Limb (tissue), 2 donors: Measurements from ENCODE around the gene ARSD.
"Not testable (repeated sequence)": the region's sequence is repeated elsewhere in the genome, so short reads cannot be mapped to it uniquely, and the experiment has no call there.

Experiments
- DNase-seq, 2 donors: peaks; one replicate each; pipeline ENCODE4 v3.0.0-alpha.2; 2016; ENCODE audit errors: extremely low spot score in 2 of 2

Gene ARSD, protein sequence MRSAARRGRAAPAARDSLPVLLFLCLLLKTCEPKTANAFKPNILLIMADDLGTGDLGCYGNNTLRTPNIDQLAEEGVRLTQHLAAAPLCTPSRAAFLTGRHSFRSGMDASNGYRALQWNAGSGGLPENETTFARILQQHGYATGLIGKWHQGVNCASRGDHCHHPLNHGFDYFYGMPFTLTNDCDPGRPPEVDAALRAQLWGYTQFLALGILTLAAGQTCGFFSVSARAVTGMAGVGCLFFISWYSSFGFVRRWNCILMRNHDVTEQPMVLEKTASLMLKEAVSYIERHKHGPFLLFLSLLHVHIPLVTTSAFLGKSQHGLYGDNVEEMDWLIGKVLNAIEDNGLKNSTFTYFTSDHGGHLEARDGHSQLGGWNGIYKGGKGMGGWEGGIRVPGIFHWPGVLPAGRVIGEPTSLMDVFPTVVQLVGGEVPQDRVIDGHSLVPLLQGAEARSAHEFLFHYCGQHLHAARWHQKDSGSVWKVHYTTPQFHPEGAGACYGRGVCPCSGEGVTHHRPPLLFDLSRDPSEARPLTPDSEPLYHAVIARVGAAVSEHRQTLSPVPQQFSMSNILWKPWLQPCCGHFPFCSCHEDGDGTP

DNA sequence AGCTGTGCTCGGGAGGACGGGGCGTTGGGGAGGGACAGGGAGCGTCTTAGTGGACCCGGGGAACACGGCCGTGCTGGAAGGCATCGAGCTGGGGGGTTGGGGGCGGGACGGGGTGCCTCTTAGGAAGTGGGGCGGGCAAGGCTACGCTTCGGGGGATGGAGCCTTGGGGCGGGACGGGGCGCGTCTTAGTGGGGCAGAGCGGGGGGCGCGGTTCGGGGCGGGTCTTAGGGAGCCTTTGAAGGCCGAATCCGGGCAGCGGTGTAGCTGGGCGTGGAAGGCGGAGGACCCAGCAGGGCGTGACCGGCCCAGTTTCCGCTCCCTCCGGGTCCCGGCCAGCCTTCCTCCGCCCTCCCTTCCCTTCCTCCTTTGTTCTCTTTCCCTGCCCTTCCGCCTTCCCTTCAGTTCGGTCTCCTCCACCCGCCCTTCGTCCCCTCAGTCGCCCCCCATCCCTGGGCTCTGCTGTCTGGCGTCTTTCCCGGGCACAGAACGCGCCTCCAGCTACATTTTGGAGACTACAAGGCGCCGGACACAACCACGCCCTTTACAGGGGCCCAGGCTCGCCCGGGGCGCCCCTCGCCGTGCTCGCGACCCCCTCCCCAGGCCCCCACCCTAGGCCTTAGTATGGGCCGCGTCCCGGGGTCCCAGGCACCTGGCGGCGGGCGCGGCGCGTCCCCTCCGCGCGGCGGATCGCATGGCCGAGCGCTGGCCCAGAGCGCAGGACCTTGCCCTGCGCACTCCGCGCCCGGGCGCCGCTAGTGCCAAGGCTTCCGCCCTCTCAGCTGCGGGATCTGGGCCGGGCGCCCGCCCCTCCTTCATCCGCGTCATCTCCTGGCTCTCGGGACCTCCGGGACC lies at the start of gene ARSD:
TSS of gene ARSD (minus strand) at position 757 of the 852 bp plus-strand sequence. CDS start at position 693, 64 bp downstream.
- peak; percentile 77 to 87 for DNase-seq

DNA sequence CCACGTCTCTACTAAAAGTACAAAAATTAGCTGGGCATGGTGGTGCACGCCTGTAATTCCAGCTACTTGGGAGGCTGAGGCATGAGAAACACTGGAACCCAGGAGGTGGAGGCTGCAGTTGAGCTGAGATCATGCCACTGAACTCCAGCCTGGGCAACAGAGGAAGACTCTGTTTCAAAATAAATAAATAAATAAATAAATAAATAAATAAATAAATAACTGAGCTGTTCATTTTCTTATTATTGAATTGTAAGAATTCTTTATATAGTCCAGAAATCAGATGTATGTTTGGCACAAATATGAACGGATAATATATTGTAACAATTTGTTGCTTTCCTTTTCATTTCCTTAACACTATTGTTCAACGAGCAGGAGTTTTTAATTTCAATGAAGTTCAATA lies 49.5 kb upstream of the ARSD start:
- DNase-seq, result not testable (repeated sequence)

DNA sequence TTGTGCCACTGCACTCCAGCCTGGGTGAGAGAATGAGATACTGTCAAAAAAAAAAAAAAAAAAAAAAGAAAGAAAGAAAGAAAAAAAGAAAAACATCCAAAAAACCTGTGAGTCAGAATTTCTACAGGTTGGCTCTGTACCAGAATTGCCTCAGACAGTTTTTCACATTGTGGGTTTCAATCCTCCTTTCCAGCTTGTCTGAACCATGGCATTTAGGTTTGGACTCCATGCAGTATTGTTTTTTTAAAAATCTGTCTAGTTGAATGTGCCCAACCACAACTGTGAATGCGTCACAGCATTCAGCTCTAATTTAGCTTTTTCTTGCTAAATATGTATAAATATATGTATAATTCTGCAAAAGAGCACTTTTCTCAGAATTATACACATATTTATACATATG lies 45.8 kb upstream of the ARSD start:
- no peak for DNase-seq

DNA sequence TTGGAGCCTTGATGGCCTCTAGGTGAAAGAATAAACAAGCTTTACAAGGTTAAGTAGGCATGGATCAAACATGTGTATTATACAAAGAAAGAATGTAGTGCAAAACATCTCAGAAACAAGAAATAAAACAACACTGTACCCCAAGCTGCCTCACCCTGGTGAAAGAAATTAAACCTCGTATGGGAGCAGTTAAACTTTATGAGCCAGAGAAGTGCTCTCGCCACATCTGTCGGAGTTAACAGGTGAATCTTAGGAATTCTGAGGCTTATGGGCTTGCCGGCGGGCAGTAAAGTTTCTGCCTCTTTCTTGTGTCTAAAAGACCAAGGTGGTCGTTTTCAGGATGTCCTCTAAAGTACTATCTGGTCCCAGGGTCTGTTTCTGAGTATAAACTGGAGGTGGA lies 43.3 kb upstream of the ARSD start:
- DNase-seq, result no peak

DNA sequence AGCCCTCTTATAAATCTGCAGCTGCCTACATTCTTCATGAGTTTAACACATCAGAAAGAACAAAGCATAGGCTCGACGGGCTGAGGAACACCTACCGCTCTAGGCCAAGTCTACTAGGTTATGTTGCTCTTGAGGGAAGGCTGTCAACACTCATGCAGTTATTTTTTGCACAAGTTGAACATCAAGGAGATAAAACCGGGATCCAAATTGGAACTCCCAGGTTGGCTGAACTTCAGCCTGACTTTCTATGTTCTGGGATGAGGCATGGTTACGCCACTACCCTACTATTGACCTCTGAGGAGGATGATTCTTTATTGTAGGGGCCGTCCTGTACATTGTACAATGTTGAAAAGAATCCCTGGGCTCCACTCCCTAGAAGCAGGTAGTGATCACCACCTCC lies 39.9 kb upstream of the ARSD start:
- DNase-seq, result no peak

DNA sequence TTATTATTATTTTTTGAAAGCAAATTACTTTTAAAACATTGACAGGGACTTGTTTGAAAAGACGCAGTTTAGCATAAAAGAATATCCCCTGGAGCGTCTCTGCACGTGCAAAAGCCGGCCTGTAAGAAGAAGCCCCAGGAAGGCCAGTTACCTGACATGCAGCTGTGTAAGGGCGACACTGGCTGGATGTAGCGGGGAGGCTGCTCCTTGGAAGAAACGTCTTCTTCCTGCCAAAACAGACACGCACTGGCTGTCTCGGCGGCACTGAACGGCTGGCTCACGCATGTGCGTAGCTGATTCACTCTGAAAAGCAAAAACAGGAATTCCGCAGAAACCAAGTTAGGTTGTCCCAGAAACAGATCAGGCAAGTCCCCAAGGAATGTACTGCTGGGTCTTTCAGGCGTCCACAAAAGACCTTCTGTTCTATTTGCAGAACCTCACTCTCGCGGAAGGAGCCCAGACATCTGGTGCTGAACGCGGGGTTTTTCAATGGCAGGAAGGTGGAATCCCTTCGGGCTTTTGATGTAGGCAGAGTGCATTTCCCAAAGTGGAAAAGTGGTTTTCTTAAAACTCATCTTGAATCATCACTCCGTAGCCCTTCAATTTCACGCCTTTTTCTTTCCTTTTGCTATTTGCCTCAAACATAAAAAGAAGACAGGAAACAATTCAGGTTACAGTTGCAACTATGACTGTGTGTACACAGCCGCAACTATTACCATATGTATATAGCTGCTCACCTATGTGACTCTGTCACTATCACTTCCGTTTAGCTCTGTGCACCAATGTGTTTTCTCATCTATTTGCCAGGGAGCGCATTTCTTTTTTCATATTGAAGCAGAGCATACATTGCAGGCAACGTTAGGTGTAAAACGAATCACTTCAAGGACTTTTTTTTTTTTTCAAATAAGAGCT lies 39.1 kb upstream of the ARSD start:
- DNase-seq, result peak; percentile 24 to 56

DNA sequence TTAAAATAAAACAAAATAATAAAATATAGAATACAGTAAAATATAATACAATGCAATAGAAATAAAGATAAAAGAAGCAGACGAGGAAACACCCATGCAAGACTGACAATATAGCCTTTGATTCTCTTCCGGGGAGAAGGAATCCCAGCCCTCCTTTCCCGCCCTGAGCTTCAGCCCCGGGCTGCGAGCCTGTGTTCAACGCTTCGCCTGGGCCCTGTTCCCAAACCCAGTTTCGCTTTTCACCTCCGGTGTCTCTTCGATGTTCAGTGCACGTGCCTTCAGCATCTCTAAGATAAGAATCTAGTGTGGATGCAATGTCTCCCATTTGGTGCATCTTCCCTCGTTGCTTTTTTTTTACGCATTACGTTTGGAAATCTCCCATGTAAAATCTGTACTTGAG lies 38.4 kb upstream of the ARSD start:
- DNase-seq, result no peak

DNA sequence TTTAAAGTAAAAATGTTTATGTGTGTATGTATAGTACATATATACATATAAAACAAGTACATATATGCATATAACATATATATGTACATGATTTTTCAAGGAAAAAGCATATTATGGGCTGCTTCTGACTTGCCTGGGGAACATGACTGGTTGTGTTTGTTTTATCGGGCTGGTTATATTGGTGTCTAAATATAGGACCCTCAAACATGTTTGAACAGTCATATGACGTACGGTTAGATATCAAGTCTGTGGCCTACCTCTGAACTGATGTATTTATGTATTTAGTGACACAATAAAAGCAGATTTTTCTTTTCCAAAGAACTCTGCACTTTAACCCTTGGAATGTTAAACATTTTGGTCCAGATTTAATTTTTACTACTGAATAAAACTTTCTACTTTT lies 37.9 kb upstream of the ARSD start:
- DNase-seq, result no peak

DNA sequence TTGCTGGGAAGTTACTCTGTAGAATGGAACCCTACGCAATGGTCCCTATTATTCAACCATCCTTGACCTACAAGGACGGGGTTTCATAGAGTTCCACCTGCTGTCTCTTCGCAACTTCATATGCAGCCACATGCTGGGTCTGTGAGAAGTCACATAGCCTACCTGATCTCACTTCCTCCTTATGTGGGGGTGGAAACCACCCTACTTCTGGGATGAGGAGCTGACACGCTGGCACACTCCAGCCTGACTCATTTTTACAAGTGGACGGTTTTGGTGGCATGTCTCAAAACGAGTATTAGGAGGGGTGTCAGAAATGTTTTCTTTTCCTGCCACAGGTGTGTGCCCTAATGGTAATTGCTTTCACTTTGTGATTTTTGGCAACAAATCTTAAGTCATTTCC lies 36.8 kb upstream of the ARSD start:
- DNase-seq, result no peak

DNA sequence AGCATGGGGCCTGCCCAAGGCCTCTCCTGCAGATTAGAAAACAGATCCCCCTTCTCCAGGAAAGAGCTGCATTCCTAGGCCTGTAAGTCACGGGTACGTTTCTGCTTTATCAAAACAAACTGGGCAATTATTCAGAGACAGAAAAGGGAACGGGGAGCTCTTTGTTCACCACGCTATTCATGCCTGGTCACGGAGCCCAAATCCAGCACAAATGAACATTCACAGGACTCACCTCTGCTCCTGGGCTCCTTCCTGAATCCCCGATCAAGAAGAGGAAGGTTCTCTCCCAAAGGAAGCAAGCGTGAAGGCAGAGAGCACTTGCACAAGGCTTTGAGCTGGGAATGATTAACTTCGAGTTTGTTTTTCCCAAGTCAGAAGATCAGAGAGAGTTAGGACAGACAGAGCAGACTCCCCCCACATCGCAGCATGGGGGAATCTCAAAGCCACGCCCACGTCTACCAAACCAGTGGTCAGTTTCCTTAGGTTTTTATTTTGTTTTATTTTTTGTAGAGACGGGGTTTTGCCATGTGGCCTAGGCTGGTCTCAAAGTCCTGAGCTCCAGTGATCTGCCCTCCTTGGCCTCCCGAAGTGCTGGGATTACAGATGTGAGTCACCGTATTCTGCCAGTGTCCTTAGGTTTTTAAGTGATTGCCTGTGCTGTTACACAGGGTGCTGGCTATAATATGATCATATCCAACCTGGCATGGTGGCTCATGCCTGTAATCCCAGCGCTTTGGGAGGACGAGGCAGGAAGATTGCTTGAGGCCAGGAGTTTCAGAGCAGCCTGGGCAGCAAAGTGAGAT lies 35.1 kb upstream of the ARSD start:
- DNase-seq, result not testable (repeated sequence)

DNA sequence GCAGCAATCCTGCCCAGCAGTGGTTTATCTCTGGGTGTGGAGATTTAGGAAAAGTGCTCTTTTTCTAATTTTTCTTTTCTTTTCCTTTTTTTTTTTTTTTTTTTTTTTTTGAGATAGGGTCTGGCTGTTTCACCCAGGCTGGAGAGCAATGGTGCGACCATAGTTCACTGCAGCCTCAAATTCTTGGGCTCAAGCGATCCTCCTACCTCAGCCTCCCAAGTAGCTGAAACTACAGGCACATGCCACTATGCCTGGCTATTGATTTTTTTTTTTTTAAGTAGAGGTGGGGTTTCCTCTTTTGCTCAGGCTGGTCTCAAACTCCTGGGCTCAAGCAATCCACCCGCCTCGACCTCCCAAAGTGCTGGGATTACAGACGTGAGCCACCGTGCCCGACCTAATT lies 34.3 kb upstream of the ARSD start:
- DNase-seq, result not testable (repeated sequence)

DNA sequence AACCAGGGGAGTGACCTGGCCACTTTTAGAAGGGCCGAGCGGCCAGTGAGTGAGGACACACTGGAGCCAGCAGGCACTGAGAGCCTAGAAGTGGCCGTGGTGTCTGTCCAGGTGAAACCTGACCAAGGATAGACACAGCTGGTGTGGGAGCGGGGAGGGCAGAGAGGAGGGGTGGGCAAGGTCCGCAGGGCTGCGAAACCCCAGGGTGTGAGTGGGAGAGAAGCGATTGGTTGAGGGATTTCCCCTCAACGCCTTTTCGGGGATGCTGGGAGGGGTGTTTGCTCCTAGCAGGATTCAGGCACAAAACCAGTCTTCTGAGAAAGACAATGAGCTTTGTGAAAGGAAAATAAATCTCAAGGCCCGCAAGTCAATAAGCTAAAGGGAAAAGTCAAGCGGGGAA lies 33.2 kb upstream of the ARSD start:
- no peak for DNase-seq

DNA sequence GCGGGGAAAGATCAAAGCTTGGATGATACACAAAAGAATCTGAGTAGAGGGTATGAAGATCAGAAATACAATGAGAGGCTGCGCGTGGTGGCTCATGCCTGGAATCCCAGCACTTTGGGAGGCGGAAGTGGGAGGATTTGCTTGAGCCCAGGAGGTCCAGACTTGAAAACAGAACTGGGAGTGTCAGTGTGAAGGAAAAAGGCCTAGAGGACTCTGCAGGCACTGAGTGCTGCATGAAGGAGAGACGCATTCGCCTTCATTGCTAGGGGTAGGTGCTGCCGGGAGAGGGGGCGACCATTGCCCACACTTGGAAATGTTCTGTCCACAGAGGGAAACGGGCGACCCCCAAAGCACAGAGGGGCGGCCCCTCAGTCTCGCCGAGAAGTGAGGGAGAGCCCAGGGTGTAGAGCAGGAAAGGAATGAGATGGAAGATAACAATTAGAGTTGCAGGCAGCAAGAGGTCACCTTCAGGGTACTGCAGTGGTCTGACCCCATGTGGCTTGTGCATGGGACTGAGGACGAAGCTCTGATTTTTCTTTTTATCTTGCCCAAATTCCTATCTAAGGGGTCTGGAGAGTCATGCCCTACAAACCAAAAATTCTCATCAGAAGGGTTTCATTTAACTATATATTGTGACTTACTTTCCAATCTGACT lies 31.8 kb upstream of the ARSD start:
- no peak for DNase-seq

DNA sequence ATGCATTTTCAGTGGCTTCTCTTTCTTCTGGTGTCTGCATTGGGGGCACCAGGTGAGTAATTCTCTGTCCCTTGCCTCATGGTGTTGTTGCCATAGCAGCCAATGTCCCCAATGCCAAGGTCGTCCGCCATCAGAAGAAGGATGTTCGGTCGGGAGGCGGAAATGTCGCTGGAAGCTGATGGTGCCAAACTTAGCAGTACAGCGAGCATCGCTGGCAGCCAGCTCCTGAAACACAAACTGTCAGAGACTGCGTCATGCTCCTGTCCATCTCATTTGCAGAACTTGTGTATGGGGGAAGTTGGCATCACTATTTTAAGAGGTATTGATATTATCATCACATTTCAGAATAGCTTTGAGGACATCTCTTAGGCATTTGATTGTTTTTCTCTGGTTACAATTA lies 29.1 kb upstream of the ARSD start:
- DNase-seq, result no peak

DNA sequence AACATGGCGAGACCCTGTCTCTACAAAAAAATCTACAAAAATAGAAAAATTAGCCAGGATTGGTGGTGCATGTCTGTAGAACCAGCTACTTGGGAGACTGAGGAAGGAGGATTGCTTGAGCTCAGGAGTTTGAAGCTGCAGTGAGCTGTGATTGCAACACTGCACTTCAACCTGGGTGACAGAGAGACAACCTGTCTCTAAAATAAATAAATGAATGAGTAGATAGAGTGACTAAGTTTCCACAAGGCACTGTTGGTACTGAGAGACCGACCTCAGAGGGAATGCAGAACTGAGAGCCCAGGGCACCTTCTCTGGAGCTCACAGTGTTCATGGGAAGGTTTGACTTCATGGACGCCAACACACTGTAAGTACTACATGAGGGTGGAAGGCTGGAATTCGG lies 26.7 kb upstream of the ARSD start:
- DNase-seq, result no peak

DNA sequence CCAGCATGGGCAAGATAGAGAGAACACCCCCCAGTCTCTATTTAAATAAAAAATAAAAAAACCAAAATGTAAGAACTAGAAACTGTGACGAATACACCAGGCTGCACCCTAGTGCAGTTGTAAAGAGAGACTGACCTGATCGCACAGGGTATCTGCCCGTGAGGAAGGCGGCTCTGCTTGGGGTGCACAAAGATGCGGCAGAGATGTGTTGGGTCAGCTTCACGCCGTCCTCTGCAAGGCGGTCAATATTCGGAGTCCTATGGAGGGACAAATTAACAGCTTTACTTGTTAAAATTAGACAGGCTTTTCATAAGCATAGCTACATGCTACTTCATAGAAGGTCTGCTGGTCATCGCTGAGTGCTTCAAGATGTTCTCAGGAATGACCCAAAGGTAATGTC lies 26.1 kb upstream of the ARSD start:
- no peak for DNase-seq

DNA sequence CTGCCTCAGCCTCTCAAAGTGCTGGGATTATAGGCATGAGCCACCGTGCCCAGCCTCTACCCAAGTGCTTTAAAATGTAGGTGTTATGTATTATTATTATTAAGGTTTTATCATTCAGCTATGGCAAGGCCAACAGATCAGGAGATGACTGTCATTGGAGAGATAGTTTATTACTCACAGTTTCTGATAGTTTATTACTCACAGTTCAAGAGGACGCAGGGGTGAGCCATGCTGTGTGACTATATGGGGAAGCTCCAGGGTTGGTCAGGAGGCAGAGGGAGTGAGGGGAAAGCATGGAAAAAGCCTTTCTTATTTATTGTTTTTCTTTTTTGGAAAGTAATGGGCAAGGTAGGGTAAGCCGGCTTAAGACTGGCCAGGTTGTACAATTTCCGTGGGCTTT lies 25.4 kb upstream of the ARSD start:
- no peak for DNase-seq

DNA sequence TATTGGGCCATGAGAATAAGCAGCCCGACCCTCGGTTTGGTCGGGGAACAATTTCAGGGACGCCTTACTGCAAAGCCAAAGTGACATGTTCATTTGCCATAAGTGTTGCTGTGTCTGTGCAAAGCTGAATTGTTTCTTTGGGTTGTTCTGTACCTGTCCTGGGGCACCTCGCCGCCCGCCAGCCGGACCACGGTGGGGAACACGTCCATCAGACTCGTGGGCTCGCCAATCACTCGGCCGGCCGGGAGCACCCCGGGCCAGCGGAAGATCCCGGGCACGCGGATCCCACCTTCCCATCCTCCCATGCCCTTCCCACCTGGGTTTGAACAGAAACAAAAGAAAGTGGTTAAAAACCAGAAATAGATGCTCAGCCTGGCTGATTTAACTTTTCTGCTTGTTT lies 8.8 kb upstream of the ARSD start:
- not testable (repeated sequence) for DNase-seq

DNA sequence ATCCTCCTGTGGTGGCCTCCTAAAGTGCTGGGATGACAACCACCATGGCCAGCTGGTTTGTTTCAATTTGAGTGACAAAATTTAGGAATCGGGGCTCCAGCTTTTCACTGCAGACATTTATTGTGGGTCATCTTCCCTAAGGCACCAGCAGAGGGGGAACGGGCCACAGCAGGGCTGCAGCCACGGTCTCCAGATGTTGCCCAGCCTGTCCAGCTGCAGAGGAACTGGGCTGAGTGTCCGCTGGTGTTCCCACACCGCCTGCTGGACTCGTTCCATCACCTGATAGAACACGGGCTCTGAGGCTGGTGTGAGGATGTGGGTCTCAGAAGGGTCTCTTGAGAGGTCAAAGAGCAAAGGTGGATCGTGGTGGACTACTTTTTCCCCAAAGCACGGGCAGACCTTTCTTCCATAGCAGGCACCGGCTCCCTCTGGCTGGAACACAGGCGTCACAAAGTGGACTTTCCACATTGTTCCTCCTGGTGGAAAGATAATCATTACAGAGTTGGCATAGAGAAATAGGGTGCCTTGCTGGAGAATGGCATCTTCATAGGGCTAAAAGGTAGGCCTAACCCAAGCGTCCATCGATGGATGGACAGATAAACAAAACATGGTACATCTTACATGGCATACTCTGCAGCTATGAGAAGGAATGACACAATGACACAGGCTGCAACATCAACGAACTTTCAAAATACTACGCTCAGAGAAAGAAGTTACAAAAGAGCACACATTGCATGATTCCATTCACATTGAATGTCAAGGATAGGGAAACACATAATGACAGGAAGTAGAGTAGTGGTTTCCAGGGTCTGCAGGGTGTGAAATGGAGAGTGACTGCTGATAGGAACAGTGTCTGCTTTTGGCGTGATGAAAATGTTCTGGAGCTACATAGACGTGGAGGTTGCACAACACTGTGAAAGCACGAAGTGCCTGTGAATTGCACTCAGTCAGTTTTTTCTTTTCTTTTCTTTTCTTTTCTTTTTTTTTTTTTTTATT lies 5.9 kb upstream of the ARSD start:
- no peak for DNase-seq
